Prostate gland (tissue), 2 donors: ENCODE results near the gene MCAM.

Experiments
- CTCF ChIP-seq, 4 experiments: fragments of 200-600 bp in 2 of 4; fragments of 450-650 bp in 2 of 4; sonication (generic) in 2 of 4; IDR thresholded peaks; 1 replicate in 3 of 4; 2 replicates in 1 of 4; pipeline ENCODE4 v1.5.1; 2016 to 2019; ENCODE audit warnings: antibody characterized with exemption in 4 of 4, mild to moderate bottlenecking in 2 of 4, moderate library complexity in 2 of 4
- POLR2A ChIP-seq: fragments of 450-650 bp; IDR thresholded peaks from one replicate; pipeline ENCODE4 v1.6.1; 2016; ENCODE audit warnings: antibody characterized with exemption, mild to moderate bottlenecking
- POLR2AphosphoS5 ChIP-seq: sonication (generic); formaldehyde crosslinking; IDR thresholded peaks from one replicate; pipeline ENCODE4 v1.6.1; 2017; ENCODE audit warnings: antibody characterized with exemption

GRCh38 chr11:119342362-119343130, 25.6 kb upstream of the MCAM start:
- no peak for TF ChIP-seq CTCF (IDR thresholded peaks at IDR 0.05)
- TF ChIP-seq POLR2A: no peak
- no peak for TF ChIP-seq POLR2AphosphoS5
